NCI-H748 (cell line): ENCODE results near the gene RAD51AP2.
A peak's percentile ranks its signal among the peaks of the same experiment; 100 is the strongest.
"Not testable (repeated sequence)": the region's sequence is repeated elsewhere in the genome, so short reads cannot be mapped to it uniquely, and the experiment has no call there.

Experiments used
- DNase-seq: peaks from one replicate; lab custom pipeline; 2025; ENCODE audit not compliant: unreplicated experiment; lab: John Stamatoyannopoulos, UW

The RAD51AP2 gene

GRCh38 chr2:17538022-17538843, 20.0 kb upstream of the RAD51AP2 start:
- DNase-seq, result peak; percentile 67

- DNase-seq, result no peak
Observed at GRCh38 chr2:17536416-17536815, 18.2 kb upstream of the RAD51AP2 start.

GRCh38 chr2:17533546-17533945, 15.3 kb upstream of the RAD51AP2 start:
- no peak for DNase-seq

GRCh38 chr2:17529771-17530170, 11.5 kb upstream of the RAD51AP2 start:
- no peak for DNase-seq

GRCh38 chr2:17522303-17522702, 4.1 kb upstream of the RAD51AP2 start:
- DNase-seq, result no peak

GRCh38 chr2:17521621-17522020, 3.4 kb upstream of the RAD51AP2 start:
- DNase-seq, result no peak

GRCh38 chr2:17520761-17521160, 2.5 kb upstream of the RAD51AP2 start:
- DNase-seq, result no peak

- DNase-seq, result no peak
Observed at GRCh38 chr2:17519486-17519885, 1.2 kb upstream of the RAD51AP2 start.

- peak; percentile 44 for DNase-seq
Observed at GRCh38 chr2:17517481-17518211, 594 bp downstream of the RAD51AP2 start.

GRCh38 chr2:17515652-17516051, 2.6 kb downstream of the RAD51AP2 start:
- DNase-seq, result no peak

GRCh38 chr2:17506736-17507616, 11.3 kb downstream of the RAD51AP2 start:
- no peak for DNase-seq

- no peak for DNase-seq
Observed at GRCh38 chr2:17497718-17498117, 20.5 kb downstream of the RAD51AP2 start.

GRCh38 chr2:17495590-17495989, 22.6 kb downstream of the RAD51AP2 start:
- no peak for DNase-seq

GRCh38 chr2:17490165-17490564, 28.1 kb downstream of the RAD51AP2 start:
- not testable (repeated sequence) for DNase-seq

GRCh38 chr2:17488610-17489009, 29.6 kb downstream of the RAD51AP2 start:
- not testable (repeated sequence) for DNase-seq

GRCh38 chr2:17483496-17483895, 34.7 kb downstream of the RAD51AP2 start:
- no peak for DNase-seq

GRCh38 chr2:17482651-17483050, 35.6 kb downstream of the RAD51AP2 start:
- DNase-seq, result no peak

GRCh38 chr2:17479875-17480274, 38.4 kb downstream of the RAD51AP2 start:
- DNase-seq, result no peak

- DNase-seq, result no peak
Observed at GRCh38 chr2:17476830-17477229, 41.4 kb downstream of the RAD51AP2 start.

GRCh38 chr2:17476064-17476463, 42.2 kb downstream of the RAD51AP2 start:
- DNase-seq, result no peak

- no peak for DNase-seq
Observed at GRCh38 chr2:17475286-17475685, 43.0 kb downstream of the RAD51AP2 start.
